MV-4-11 (cell line): Measurements from ENCODE around the gene KCNA5.
A peak's percentile ranks its signal among the peaks of the same experiment; 100 is the strongest.

Experiments used
- DNase-seq: peaks from one replicate; lab custom pipeline; 2025; lab: John Stamatoyannopoulos, UW

Gene KCNA5

GRCh38 chr12:5064913-5065490 is 21.3 kb downstream of the KCNA5 start:
- peak; percentile 39 for DNase-seq

DNA sequence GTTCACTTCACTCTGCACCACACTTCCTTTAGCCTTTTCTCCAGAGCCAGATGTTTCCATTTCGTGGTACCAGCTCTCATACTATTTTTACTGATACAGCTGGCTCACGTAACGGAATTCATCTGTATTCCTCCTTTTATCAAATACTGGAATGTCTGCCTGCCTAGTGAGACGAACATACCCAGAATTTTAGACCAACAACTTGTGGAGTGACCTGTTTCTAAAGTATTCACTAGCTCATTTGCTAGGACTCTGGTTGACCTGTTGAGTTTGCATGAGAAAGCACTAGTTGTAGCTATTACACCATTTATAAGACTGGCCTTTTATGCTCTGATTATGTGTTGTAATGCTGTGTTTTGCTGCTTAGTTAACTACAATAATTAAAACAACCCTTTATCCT is 22.6 kb downstream of the KCNA5 start:
- no peak for DNase-seq

DNA sequence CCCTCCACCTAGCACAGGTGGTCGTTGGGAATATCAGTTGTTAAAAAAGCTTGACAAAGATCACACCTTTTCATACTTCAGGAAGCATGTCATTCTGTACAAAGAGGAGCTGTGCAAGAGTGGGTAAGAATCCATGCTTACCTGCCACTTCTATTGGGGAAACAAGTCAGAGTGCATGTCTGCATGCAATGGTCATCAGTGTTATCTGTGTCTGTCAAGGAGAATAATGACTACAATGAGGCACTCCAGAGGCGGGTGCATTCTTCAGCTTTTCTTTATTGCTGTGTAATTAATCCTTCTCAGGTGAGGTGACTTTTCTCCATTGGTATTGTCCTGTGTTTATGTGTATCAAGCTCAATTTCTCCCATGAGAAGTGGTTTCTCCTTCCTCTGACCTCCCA is 24.4 kb downstream of the KCNA5 start:
- no peak for DNase-seq

- no peak for DNase-seq
Measured at GRCh38 chr12:5068619-5069018, 24.9 kb downstream of the KCNA5 start.

GRCh38 chr12:5070090-5070489 is 26.4 kb downstream of the KCNA5 start:
- DNase-seq, result no peak

- no peak for DNase-seq
Measured at GRCh38 chr12:5071496-5071895, 27.8 kb downstream of the KCNA5 start.

DNA sequence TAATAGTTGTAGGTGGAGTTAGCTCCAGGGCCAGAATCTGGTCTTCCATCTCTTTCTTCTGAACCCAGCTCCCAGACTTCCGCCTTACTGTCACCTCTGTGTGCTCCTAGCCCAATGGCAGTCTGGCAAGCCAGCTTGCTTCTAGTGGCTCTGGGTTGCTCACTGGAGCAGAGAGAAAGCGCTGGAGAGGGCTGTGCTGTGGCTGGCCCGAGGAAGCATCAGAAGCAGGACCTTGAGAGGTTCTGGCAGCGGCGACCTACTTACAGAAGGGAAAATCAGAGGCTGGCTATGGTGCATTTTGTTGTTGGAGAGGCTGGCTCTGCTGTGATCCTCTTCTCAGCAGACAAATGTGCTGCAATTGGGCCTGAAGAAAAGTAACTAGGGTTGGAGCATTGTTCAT is 28.6 kb downstream of the KCNA5 start:
- no peak for DNase-seq

GRCh38 chr12:5073054-5073453 is 29.4 kb downstream of the KCNA5 start:
- DNase-seq, result no peak

DNA sequence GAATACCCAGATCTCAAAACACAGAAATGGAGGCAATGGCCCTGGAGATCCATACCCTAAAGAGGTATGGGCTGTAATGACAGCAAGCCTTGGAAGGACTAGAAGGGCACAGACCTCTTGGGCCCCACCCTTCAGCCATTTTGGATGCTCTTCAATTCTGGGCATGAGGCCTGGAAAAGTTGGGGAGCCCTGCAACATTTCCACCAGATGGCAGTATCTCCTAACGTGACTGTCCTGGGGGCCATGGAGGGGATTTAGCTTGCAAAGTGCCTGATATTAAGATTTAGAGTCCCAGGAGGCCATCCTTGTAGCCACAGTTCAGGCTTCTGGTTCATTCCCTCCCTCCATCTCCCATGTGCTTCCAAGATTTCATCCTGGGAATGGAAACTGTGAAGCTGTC is 30.2 kb downstream of the KCNA5 start:
- no peak for DNase-seq

GRCh38 chr12:5076761-5077160 is 33.1 kb downstream of the KCNA5 start:
- DNase-seq, result no peak

- DNase-seq, result no peak
Measured at GRCh38 chr12:5078423-5078822, 34.7 kb downstream of the KCNA5 start.

DNA sequence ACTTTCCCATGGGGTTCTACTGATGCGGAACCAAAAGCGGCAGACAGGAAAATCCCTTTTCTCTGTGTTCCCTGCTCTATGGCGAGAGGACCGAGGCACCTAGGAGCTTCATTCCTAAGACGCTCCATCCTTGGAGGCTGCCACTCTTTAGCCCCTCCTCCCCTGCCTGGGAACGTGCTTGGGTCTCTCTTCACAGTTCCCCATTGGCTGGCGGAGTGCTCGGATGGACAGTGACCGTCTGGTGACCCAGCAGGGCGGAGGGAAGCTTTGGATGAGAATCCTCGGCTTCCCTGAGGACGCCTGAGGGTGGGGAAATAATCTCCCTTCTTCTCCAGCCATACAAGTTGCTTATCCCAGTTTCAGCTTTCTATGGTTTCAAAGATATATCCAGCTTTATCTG is 37.3 kb downstream of the KCNA5 start:
- no peak for DNase-seq

- peak; percentile 48 for DNase-seq
Measured at GRCh38 chr12:5083955-5084849, 40.5 kb downstream of the KCNA5 start.

GRCh38 chr12:5085896-5086295 is 42.2 kb downstream of the KCNA5 start:
- no peak for DNase-seq

- DNase-seq, result no peak
Measured at GRCh38 chr12:5087831-5088554, 44.3 kb downstream of the KCNA5 start.

- DNase-seq, result no peak
Measured at GRCh38 chr12:5088586-5089264, 45.0 kb downstream of the KCNA5 start.

DNA sequence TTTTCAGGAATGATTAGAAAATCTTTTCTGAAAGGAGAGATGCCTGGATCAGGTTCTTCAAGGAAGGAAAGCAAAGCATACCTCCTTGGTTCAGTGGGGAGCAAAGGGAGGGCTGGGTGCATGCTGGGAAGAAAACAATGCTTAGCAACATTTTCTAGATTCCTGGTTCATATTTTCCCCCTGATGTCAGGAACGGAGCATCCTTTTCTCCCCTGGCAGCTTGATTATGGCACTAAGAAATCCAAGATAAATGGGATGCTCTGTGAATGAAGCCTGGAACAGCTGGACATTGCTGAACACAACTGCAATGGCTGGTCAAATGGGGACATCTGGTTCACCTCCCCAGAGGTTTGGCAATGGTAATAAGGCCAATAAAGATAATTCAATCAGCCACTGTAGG is 50.9 kb downstream of the KCNA5 start:
- no peak for DNase-seq

- DNase-seq, result no peak
Measured at GRCh38 chr12:5094986-5095385, 51.3 kb downstream of the KCNA5 start.
